SK-N-MC (cell line): Measurements from ENCODE around the gene PDE4D.

Experiments used
- DNase-seq: peaks from one replicate; pipeline ENCODE4 v3.0.0-alpha.2; 2011; ENCODE audit warnings: low read depth, low spot score
- H3K27ac ChIP-seq: fragments of 200-600 bp; sonication (generic); 2 replicates; pipeline ENCODE4 v1.5.1; 2016; ENCODE audit warnings: mixed run types
- H3K36me3 ChIP-seq: fragments of 200-600 bp; sonication (generic); 2 replicates; pipeline ENCODE4 v1.6.1; 2017; ENCODE audit warnings: antibody characterized with exemption, low read length, mixed read lengths; ENCODE audit not compliant: insufficient read depth
- H3K4me3 ChIP-seq: fragments of 200-600 bp; sonication (generic); 2 replicates; pipeline ENCODE4 v1.5.1; 2016
- H3K9ac ChIP-seq: fragments of 200-600 bp; sonication (generic); 2 replicates; pipeline ENCODE4 v1.8.0; 2017; ENCODE audit warnings: mixed run types, mixed read lengths; ENCODE audit not compliant: insufficient read length
- H3K9me3 ChIP-seq: fragments of 200-600 bp; sonication (generic); 2 replicates; pipeline ENCODE4 v1.6.1; 2017; ENCODE audit warnings: low read depth, mild to moderate bottlenecking, antibody characterized with exemption, low read length, moderate library complexity, mixed read lengths
- EZH2 ChIP-seq: fragments of 200-600 bp; sonication (generic); IDR thresholded peaks from one replicate; pipeline ENCODE4 v1.6.1; 2017; ENCODE audit warnings: antibody characterized with exemption
- FOXP2 ChIP-seq: optimal IDR thresholded peaks from 2 replicates; pipeline ENCODE3; 2011; ENCODE audit warnings: mild to moderate bottlenecking, moderate library complexity; ENCODE audit not compliant: insufficient read depth; ENCODE audit errors: extremely low read length, control extremely low read depth
- POLR2AphosphoS5 ChIP-seq: IDR thresholded peaks from 2 replicates; pipeline ENCODE4 v1.6.1; 2012; ENCODE audit warnings: mild to moderate bottlenecking, low read depth, low read length, borderline replicate concordance

The PDE4D gene

GRCh38 chr5:59609501-59610265, 283.8 kb downstream of the PDE4D start:
- Histone ChIP-seq H3K36me3 (no peaks in the 10 kb centered on the region), H3K9ac (no peak overlapping the region), H3K27ac (no peak overlapping the region), H3K4me3 (no peak overlapping the region), H3K9me3 (no peaks in the 10 kb centered on the region)
- TF ChIP-seq POLR2AphosphoS5 (no peak), FOXP2 (no peak), EZH2 (no peak)
- no peak for DNase-seq

GRCh38 chr5:59608745-59609144, 284.8 kb downstream of the PDE4D start:
- no peak overlapping the region for H3K27ac ChIP-seq
- no peaks in the 10 kb centered on the region for H3K36me3 ChIP-seq
- H3K4me3 ChIP-seq: no peak overlapping the region
- no peaks in the 10 kb centered on the region for H3K9me3 ChIP-seq
- H3K9ac ChIP-seq: no peak overlapping the region
- no peak for DNase-seq
- TF ChIP-seq EZH2: no peak

DNA sequence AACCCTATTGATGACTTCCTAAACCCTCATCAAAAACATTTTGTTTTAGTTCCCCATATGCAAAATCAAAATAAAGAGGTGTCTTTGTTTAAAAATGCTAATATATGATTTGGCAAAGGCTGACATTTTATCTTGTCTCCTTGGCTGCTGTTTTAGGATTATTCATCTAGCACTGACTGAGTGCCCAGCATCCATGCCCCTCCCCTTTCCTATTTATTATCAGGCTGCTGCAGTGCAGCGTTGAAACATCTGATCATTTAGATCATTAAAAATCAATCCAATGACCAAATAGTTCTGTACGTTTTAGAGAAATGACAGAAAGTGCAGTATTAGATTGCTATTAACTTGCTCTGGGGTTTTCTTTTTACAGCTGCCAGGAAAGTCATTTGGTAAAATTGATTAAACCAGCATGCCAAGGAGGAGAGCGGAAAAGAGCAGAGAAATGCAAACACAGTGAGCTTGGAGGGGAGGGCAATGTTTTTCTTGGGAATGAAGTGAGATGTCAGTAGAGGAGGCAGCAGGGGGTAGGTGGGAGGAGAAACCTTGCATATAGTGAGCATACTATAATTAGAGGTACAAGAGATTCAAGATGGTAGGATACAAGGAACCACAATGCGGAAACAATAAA, 286.3 kb downstream of the PDE4D start:
- no peak for TF ChIP-seq POLR2AphosphoS5

DNA sequence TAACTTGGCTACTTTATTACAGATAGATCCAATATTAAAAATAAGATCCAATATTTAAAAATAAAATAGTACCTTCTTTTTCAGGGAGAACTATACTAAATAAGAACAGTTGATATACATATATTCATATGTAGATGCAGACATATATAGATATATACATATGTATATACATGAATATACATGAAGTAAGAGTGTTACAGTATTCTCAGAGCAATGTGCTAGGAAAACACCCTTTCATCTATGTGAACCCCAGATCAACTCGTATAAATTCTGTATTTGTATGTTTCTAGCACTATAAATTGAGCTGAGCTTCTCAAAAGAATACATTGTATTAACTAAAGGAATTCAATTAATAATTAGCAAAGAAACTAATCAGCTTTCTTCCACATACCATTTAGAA, 287.6 kb downstream of the PDE4D start:
- TF ChIP-seq FOXP2 (no peak), EZH2 (no peak), POLR2AphosphoS5 (no peak)
- Histone ChIP-seq H3K36me3 (no peaks in the 10 kb centered on the region), H3K4me3 (no peak overlapping the region), H3K27ac (no peak overlapping the region), H3K9me3 (no peaks in the 10 kb centered on the region), H3K9ac (no peak overlapping the region)
- no peak for DNase-seq

More for the DNA sequence above, 286.3 kb downstream of the PDE4D start:
- H3K9me3 ChIP-seq: no peaks in the 10 kb centered on the region
- no peak overlapping the region for H3K4me3 ChIP-seq
- no peak for DNase-seq
- H3K9ac ChIP-seq: no peak overlapping the region
- no peak overlapping the region for H3K27ac ChIP-seq
- no peaks in the 10 kb centered on the region for H3K36me3 ChIP-seq

DNA sequence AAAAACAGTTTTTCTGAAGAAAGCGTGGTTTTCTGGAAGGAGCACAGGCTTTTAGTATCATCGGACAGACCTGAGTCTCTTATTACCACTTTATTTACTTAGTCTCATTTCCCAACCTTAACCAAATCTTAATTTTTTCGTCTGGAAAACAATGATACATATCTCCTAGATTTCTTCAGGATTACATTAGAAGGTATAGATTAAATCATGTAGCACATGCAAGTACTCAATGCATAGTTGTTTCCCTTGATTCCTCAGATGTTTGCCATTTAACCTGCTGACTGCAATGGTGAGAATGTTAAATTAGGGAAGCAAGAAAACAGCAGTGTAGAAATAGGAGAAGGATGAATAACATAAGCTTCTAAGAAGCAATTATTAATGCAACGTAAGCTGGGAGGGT, 289.4 kb downstream of the PDE4D start:
- Histone ChIP-seq H3K9me3 (no peaks in the 10 kb centered on the region), H3K36me3 (no peaks in the 10 kb centered on the region)
- TF ChIP-seq FOXP2 (no peak), POLR2AphosphoS5 (no peak), EZH2 (no peak)

DNA sequence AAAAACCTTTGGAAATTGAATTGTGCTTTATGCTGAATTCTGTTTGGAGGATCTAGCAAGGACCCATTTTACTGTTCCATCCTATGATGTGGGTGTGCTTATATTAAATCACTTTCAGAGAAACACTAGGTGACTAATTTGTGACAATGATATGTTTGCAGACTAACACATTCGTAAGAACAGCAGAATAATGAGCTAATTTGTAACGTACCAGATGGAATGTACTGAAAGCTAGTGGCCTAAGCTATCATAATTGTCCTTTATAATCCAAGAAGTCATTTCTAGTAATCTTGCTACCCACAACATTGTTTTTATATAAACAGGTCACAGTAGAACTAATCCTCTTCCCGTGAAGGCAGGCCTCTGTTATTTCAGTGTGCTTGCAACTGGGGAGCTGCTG, 292.5 kb downstream of the PDE4D start:
- no peak overlapping the region for H3K9ac ChIP-seq
- H3K9me3 ChIP-seq: no peaks in the 10 kb centered on the region
- no peak overlapping the region for H3K27ac ChIP-seq
- TF ChIP-seq FOXP2: no peak
- no peak for TF ChIP-seq POLR2AphosphoS5
- no peak for TF ChIP-seq EZH2
- DNase-seq: no peak
- H3K36me3 ChIP-seq: no peaks in the 10 kb centered on the region
- H3K4me3 ChIP-seq: no peak overlapping the region

More for the DNA sequence above, 289.4 kb downstream of the PDE4D start:
- Histone ChIP-seq H3K9ac (no peak overlapping the region), H3K4me3 (no peak overlapping the region), H3K27ac (no peak overlapping the region)
- DNase-seq: no peak

DNA sequence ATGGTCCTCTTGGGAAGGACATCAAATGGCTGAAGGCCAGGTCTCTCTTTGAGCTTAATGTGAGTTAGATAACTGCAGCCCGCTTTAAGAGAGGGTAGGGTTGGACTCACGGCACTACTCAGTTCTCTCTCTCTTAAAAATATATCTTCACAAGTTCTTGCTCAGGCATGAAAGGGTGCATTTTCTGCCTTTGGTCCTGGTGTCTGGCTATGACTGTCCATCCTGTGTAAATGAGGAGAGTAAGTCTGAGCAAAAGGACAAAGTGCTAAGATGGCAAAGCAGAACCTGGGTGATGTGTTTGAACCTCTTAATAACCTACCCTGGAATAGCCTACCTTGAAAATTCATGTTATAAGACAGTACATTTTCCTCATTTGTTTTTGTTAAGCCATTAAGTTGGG, 293.4 kb downstream of the PDE4D start:
- H3K9me3 ChIP-seq: no peaks in the 10 kb centered on the region
- TF ChIP-seq FOXP2 (no peak), EZH2 (no peak), POLR2AphosphoS5 (no peak)
- no peaks in the 10 kb centered on the region for H3K36me3 ChIP-seq
- no peak overlapping the region for H3K9ac ChIP-seq
- no peak for DNase-seq
- no peak overlapping the region for H3K27ac ChIP-seq
- no peak overlapping the region for H3K4me3 ChIP-seq

DNA sequence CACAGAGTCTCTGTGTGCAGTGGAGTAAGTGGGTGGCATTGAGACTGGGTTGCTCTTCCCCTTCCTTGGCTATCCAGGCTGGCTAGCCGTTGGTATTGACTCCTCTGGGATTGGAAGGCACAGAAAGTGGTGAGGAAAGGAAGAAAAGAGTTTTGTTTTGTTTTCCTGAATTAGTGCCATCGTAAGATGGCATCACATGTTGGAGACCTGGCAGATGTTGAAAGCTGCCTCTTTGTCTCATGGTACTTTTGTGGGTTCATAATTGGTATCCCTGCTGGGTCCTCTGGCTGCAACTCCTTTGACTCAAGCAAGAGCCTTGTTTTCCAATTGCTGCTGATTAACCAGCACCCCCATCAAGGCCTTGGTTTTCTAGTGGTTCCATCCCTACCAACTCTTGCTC, 293.8 kb downstream of the PDE4D start:
- TF ChIP-seq POLR2AphosphoS5: no peak
- TF ChIP-seq EZH2: no peak
- no peak for TF ChIP-seq FOXP2
- DNase-seq: no peak
- no peak overlapping the region for H3K27ac ChIP-seq
- H3K36me3 ChIP-seq: no peaks in the 10 kb centered on the region
- no peak overlapping the region for H3K9ac ChIP-seq
- no peaks in the 10 kb centered on the region for H3K9me3 ChIP-seq
- H3K4me3 ChIP-seq: no peak overlapping the region

- no peaks in the 10 kb centered on the region for H3K9me3 ChIP-seq
- H3K9ac ChIP-seq: peak overlapping the region; percentile 71
- H3K4me3 ChIP-seq: peak overlapping the region; percentile 74
- H3K36me3 ChIP-seq: no peaks in the 10 kb centered on the region
- DNase-seq: no peak
- H3K27ac ChIP-seq: peak overlapping the region; percentile 93
- TF ChIP-seq POLR2AphosphoS5 (no peak), FOXP2 (no peak), EZH2 (no peak)
Observed at GRCh38 chr5:59598547-59598874, 295.0 kb downstream of the PDE4D start.
